SH-SY5Y (cell line): ENCODE data around the gene NUDT12.

Experiments
- GATA2 ChIP-seq: IDR thresholded peaks from 2 replicates; pipeline ENCODE4 v1.6.1; 2011; ENCODE audit warnings: mild to moderate bottlenecking, low read depth, low read length
- GATA3 ChIP-seq: IDR thresholded peaks from 2 replicates; pipeline ENCODE4 v1.6.1; 2011; ENCODE audit warnings: low read depth, mild to moderate bottlenecking, low read length, moderate library complexity

Gene NUDT12

GRCh38 chr5:103562453-103563157 is at the start of gene NUDT12:
NUDT12 (minus strand) TSS chr5:103562789; CDS start chr5:103560248, 2,541 bp downstream.
- TF ChIP-seq GATA3 (no peak), GATA2 (no peak)

GRCh38 chr5:103607346-103607745 is 44.8 kb upstream of the NUDT12 start:
- no peak for TF ChIP-seq GATA3
- TF ChIP-seq GATA2: no peak

- TF ChIP-seq GATA2 (no peak), GATA3 (no peak)
Observed at GRCh38 chr5:103605277-103605676, 42.7 kb upstream of the NUDT12 start.

GRCh38 chr5:103602438-103602837 is 39.8 kb upstream of the NUDT12 start:
- TF ChIP-seq GATA2 (no peak), GATA3 (no peak)

- TF ChIP-seq GATA3: no peak
- no peak for TF ChIP-seq GATA2
Observed at GRCh38 chr5:103601314-103601713, 38.7 kb upstream of the NUDT12 start.

GRCh38 chr5:103600086-103600485 is 37.5 kb upstream of the NUDT12 start:
- no peak for TF ChIP-seq GATA2
- TF ChIP-seq GATA3: no peak

- TF ChIP-seq GATA2 (no peak), GATA3 (no peak)
Observed at GRCh38 chr5:103598997-103599566, 36.5 kb upstream of the NUDT12 start.

- TF ChIP-seq GATA3 (no peak), GATA2 (no peak)
Observed at GRCh38 chr5:103590221-103590620, 27.6 kb upstream of the NUDT12 start.

GRCh38 chr5:103589776-103590175 is 27.2 kb upstream of the NUDT12 start:
- TF ChIP-seq GATA3: no peak
- TF ChIP-seq GATA2: no peak

- TF ChIP-seq GATA3: no peak
- TF ChIP-seq GATA2: no peak
Observed at GRCh38 chr5:103589357-103589756, 26.8 kb upstream of the NUDT12 start.

GRCh38 chr5:103587185-103587748 is 24.7 kb upstream of the NUDT12 start:
- no peak for TF ChIP-seq GATA3
- no peak for TF ChIP-seq GATA2

GRCh38 chr5:103582364-103582763 is 19.8 kb upstream of the NUDT12 start:
- TF ChIP-seq GATA2 (no peak), GATA3 (no peak)

- no peak for TF ChIP-seq GATA3
- no peak for TF ChIP-seq GATA2
Observed at GRCh38 chr5:103573411-103573810, 10.8 kb upstream of the NUDT12 start.

- TF ChIP-seq GATA3 (no peak), GATA2 (no peak)
Observed at GRCh38 chr5:103572454-103572853, 9.9 kb upstream of the NUDT12 start.

GRCh38 chr5:103571730-103572129 is 9.1 kb upstream of the NUDT12 start:
- TF ChIP-seq GATA2 (no peak), GATA3 (no peak)

- no peak for TF ChIP-seq GATA2
Observed at GRCh38 chr5:103569313-103570060, 6.9 kb upstream of the NUDT12 start.

- no peak for TF ChIP-seq GATA2
- TF ChIP-seq GATA3: no peak
Observed at GRCh38 chr5:103565719-103566118, 3.1 kb upstream of the NUDT12 start.
